Peyer's patch (tissue), 4 donors: Measurements from ENCODE around the gene EID1. TPM values are rescaled to one million over a fixed set of nuclear protein-coding genes. Genes with fewer than 3 reads are reported as not detected.

Source experiments
- DNase-seq, 3 donors: peaks; one replicate each; pipeline ENCODE4 v3.0.0-alpha.2; 2017 to 2019
- H3K27ac ChIP-seq, 4 donors: fragments of 200-600 bp; sonication (generic); one replicate each; pipeline ENCODE4 v1.5.1; 2016 to 2019
- H3K27me3 ChIP-seq, 2 donors: fragments of 200-600 bp; sonication (generic); one replicate each; pipeline ENCODE4 v1.5.1; 2019
- H3K36me3 ChIP-seq, 3 donors: fragments of 200-600 bp; sonication (generic); one replicate each; pipeline ENCODE4 v1.5.1; 2016 to 2019
- H3K4me1 ChIP-seq, 4 donors: fragments of 200-600 bp; sonication (generic); one replicate each; pipeline ENCODE4 v1.5.1; 2016 to 2019
- H3K4me3 ChIP-seq, 4 donors: fragments of 200-600 bp; sonication (generic); 1 replicate in 3 of 4; 2 replicates in 1 of 4; pipeline ENCODE4 v1.5.1; 2016 to 2019; ENCODE audit warnings: mild to moderate bottlenecking in 1 of 4
- H3K9me3 ChIP-seq, 4 donors: fragments of 200-600 bp; sonication (generic); one replicate each; pipeline ENCODE4 v1.5.1; 2016 to 2019; ENCODE audit warnings: mild to moderate bottlenecking in 1 of 4
- POLR2A ChIP-seq, 2 donors: fragments of 450-650 bp; IDR thresholded peaks; one replicate each; pipeline ENCODE4 v1.5.1; 2017; ENCODE audit warnings: antibody characterized with exemption in 2 of 2, mild to moderate bottlenecking in 2 of 2, moderate library complexity in 2 of 2
- total RNA-seq, 4 donors: library from RNA; depleted of rRNA; stranded (reverse); fragments of >200 nt; gene quantifications; one replicate each; pipeline ENCODE4 v1.1.0, GENCODE V29; 2016
- TF ChIP-seq, protein P1 (sequence below), 6 experiments: fragments of 450-650 bp in 4 of 6; fragments of 200-600 bp in 2 of 6; sonication (generic) in 1 of 6; IDR thresholded peaks; one replicate each; pipeline ENCODE4 v1.5.1; 2017 to 2019; ENCODE audit warnings: antibody characterized with exemption in 6 of 6, mild to moderate bottlenecking in 3 of 6, moderate library complexity in 1 of 6

Gene EID1
- total RNA-seq, 4 donors from 2014 or later, result 70.8 to 113 (median 80.6) TPM

DNA sequence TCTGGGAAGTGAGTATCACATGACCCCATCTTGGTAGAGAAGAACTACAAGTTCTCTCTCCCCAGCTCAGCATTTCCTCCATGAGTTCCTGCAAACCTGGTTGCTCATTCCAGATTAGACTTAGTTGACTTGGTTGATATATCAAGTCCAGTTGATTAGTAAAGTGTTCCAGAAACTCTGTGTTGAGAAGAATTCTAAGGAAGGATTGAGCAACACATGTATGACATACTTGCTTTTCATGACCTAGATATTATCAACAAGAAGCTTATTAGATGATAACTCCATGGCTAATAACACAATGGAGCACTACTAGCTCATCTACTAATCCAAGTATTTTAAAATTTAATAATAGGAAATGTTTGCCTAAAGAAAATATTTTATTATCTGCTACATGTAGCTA is 6.4 kb upstream of the EID1 start:
- DNase-seq, result no peak
- TF ChIP-seq, protein P1, sequence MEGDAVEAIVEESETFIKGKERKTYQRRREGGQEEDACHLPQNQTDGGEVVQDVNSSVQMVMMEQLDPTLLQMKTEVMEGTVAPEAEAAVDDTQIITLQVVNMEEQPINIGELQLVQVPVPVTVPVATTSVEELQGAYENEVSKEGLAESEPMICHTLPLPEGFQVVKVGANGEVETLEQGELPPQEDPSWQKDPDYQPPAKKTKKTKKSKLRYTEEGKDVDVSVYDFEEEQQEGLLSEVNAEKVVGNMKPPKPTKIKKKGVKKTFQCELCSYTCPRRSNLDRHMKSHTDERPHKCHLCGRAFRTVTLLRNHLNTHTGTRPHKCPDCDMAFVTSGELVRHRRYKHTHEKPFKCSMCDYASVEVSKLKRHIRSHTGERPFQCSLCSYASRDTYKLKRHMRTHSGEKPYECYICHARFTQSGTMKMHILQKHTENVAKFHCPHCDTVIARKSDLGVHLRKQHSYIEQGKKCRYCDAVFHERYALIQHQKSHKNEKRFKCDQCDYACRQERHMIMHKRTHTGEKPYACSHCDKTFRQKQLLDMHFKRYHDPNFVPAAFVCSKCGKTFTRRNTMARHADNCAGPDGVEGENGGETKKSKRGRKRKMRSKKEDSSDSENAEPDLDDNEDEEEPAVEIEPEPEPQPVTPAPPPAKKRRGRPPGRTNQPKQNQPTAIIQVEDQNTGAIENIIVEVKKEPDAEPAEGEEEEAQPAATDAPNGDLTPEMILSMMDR (IDR thresholded peaks at IDR 0.05), result no peak
- no peak for TF ChIP-seq POLR2A (IDR thresholded peaks at IDR 0.05)
- H3K27me3 ChIP-seq, result no peaks in the 10 kb centered on the region
- H3K4me3 ChIP-seq, result no peak overlapping the region
- H3K9me3 ChIP-seq, result no peaks in the 10 kb centered on the region
- H3K27ac ChIP-seq, result no peak overlapping the region
- H3K4me1 ChIP-seq, result no peaks in the 10 kb centered on the region
- no peaks in the 10 kb centered on the region for H3K36me3 ChIP-seq

DNA sequence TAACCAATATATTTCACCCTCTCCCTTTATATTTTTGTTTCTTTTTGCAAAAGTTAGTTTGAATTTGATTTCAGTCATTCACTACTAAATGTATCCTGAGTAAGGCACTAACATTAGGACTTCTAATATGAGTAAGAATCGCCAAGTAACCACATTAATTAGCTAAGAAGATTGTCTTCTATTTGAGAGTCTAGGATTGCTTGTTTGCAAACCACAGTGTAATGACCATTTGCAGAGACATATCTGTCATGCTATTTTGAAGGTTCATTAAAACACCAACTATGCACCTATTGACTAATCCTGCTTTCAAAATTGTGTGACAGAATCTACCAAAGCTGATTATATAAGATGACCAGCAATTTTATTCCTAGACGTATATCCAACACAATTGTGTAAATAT is 5.3 kb upstream of the EID1 start:
- Histone ChIP-seq H3K36me3 (no peaks in the 10 kb centered on the region), H3K4me3 (no peak overlapping the region), H3K27ac (no peak overlapping the region), H3K27me3 (no peaks in the 10 kb centered on the region), H3K9me3 (no peaks in the 10 kb centered on the region), H3K4me1 (no peaks in the 10 kb centered on the region)
- no peak for DNase-seq
- TF ChIP-seq, protein P1 (IDR thresholded peaks at IDR 0.05), result no peak
- no peak for TF ChIP-seq POLR2A (IDR thresholded peaks at IDR 0.05)

DNA sequence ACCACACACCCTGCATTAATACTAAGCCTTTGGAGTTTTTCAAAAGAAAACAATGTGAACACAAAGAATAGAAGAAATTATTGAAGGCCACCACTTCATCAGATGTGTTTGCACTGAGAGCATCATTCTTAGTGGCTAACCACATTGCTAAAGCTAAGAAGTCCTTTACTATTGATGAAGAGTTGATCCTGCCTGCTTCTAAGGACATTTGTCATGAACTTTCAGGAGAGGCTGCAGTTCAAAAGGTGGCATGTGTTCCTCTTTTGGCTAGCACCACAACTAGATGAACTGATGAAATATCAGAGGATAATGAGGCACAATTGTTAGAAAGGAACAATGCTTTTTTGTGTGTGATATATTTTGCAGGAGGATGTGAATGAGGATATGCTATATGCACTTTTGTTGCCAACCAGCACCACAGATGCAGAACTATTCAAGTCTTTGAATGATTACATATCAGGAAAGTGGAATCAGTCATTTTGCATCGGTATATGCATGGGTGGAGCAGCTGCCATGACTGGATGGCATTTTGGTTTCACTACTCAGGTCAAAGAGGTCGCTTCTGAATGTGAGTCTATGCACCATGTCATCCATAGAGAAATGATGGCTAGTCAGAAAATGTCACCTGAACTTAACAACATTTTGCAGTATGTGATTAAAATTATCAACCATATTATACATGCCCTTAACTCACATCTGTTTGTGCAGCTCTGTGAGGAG is 2.5 kb upstream of the EID1 start:
- H3K4me1 ChIP-seq, result peaks cover 0 to 14% (median 0%) of the 10 kb centered on the region in 4 donors
- no peak overlapping the region for H3K4me3 ChIP-seq
- TF ChIP-seq POLR2A (IDR thresholded peaks at IDR 0.05), result no peak
- TF ChIP-seq, protein P1 (IDR thresholded peaks at IDR 0.05), result no peak
- no peaks in the 10 kb centered on the region for H3K36me3 ChIP-seq
- H3K9me3 ChIP-seq, result no peaks in the 10 kb centered on the region
- no peaks in the 10 kb centered on the region for H3K27me3 ChIP-seq
- no peak for DNase-seq
- H3K27ac ChIP-seq, result no peak overlapping the region

DNA sequence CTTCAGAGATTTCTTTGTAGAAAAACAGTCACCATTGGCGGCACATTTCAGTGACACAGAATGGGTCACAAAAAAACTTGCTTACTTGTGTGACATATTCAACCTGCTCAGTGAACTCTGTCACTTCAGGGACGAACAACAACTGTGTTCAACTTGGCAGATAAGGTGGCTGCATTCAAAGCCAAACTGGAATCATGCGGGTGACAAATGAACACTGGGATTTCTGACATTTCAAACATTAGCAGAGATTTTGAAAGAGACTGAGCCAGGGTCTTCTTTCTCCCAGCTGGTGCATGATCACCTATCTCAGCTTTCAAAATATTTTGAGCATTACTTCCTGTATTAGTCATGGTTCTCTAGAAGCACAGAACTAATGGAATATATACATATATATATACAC is 1.9 kb upstream of the EID1 start:
- DNase-seq, result no peak
- TF ChIP-seq POLR2A (IDR thresholded peaks at IDR 0.05), result no peak
- TF ChIP-seq, protein P1 (IDR thresholded peaks at IDR 0.05), result no peak
- Histone ChIP-seq H3K9me3 (no peaks in the 10 kb centered on the region), H3K4me3 (no peak overlapping the region), H3K27me3 (no peaks in the 10 kb centered on the region), H3K36me3 (no peaks in the 10 kb centered on the region), H3K27ac (no peak overlapping the region), H3K4me1 (peaks cover 0 to 14% (median 0%) of the 10 kb centered on the region in 4 donors)

DNA sequence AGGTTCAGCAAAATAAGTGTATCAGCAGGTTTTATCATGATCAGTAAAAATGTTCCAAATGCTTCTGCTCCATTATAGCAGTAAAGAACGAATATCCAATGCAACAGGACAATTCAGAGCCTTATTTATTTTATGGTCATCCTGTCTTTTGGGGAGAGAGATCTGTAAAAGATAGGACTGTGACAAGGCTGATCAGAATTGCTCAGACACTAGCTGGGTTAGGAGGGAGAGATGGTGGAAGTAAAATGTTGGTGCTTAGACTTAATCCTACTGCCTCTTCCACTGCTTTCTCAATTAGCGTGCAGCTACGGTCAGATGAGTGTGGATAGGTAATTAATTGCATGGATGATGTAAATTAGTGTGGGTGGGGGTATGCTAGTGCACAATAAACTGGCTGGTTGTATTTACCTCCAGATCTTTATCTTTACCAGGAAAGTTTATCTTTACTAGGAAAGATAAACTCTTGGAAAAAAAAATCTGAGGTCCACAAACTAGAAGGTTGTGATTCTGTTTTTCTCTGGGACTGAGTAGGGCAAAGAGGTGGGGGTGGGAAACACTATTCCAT is 2.2 kb downstream of the EID1 start:
- Histone ChIP-seq H3K27ac (no peak overlapping the region), H3K27me3 (no peaks in the 10 kb centered on the region), H3K4me3 (no peak overlapping the region), H3K4me1 (peaks cover 0 to 14% (median 0%) of the 10 kb centered on the region in 4 donors), H3K36me3 (no peaks in the 10 kb centered on the region), H3K9me3 (no peaks in the 10 kb centered on the region)
- DNase-seq, result no peak
- no peak for TF ChIP-seq POLR2A (IDR thresholded peaks at IDR 0.05)
- TF ChIP-seq, protein P1 (IDR thresholded peaks at IDR 0.05), result no peak
